Measurements from ENCODE around the gene CCL25. TPM values are rescaled to one million over a fixed set of nuclear protein-coding genes. Genes with fewer than 3 reads are reported as not detected.

CCL25 gene
- total and polyA plus RNA-seq, 3 donors from 2014 or later, result 0.47 to 1.7 TPM; not detected in 1

- H3K9me3 ChIP-seq, result no peaks in the 10 kb centered on the region
- no peaks in the 10 kb centered on the region for H3K36me3 ChIP-seq (ENCODE audit: low read depth, missing control alignments)
- intact Hi-C loops (cut with DNase I; ENCODE audit: low total_unique reads), result no loop called here
- H3K27me3 ChIP-seq, result no peaks in the 10 kb centered on the region
- WGBS, 2 donors, result 74 to 82% methylated on average over 7 of the region's 7 CpGs
- H3K27ac ChIP-seq, result no peak overlapping the region
- H3K4me3 ChIP-seq, result no peak overlapping the region
- DNase-seq, result no peak
- TF ChIP-seq POLR2A (IDR thresholded peaks at IDR 0.05) (no peak), CTCF (IDR thresholded peaks at IDR 0.05) (no peak)
- H3K4me1 ChIP-seq, result no peaks in the 10 kb centered on the region
Measured at GRCh38 chr19:8036434-8037099, 16.0 kb upstream of the CCL25 start.

GRCh38 chr19:8038815-8039214 lies 13.7 kb upstream of the CCL25 start:
- Histone ChIP-seq H3K4me3 (no peak overlapping the region), H3K27ac (no peak overlapping the region), H3K36me3 (ENCODE audit: low read depth, missing control alignments) (no peaks in the 10 kb centered on the region), H3K9me3 (no peaks in the 10 kb centered on the region), H3K27me3 (no peaks in the 10 kb centered on the region), H3K4me1 (no peaks in the 10 kb centered on the region)
- TF ChIP-seq POLR2A (IDR thresholded peaks at IDR 0.05), result no peak
- no peak for TF ChIP-seq CTCF (IDR thresholded peaks at IDR 0.05)
- WGBS, 2 donors, result 80 to 96% methylated on average over 6 of the region's 6 CpGs
- DNase-seq, result no peak
- intact Hi-C loops (cut with DNase I; ENCODE audit: low total_unique reads), result no loop called here

GRCh38 chr19:8039231-8039630 lies 13.3 kb upstream of the CCL25 start:
- peaks cover 3% of the 10 kb centered on the region for H3K4me1 ChIP-seq
- no peaks in the 10 kb centered on the region for H3K27me3 ChIP-seq
- no peak overlapping the region for H3K27ac ChIP-seq
- TF ChIP-seq CTCF (IDR thresholded peaks at IDR 0.05) (no peak), POLR2A (IDR thresholded peaks at IDR 0.05) (no peak)
- WGBS, 2 donors, result 97 to 98% methylated on average over 3 of the region's 3 CpGs
- no peaks in the 10 kb centered on the region for H3K36me3 ChIP-seq (ENCODE audit: low read depth, missing control alignments)
- no peak for DNase-seq
- H3K9me3 ChIP-seq, result no peaks in the 10 kb centered on the region
- intact Hi-C loops (cut with DNase I; ENCODE audit: low total_unique reads), result no loop called here
- H3K4me3 ChIP-seq, result no peak overlapping the region

GRCh38 chr19:8041531-8041931 lies 11.0 kb upstream of the CCL25 start:
- H3K4me3 ChIP-seq, result no peak overlapping the region
- no peaks in the 10 kb centered on the region for H3K27me3 ChIP-seq
- intact Hi-C loops (cut with DNase I; ENCODE audit: low total_unique reads), result no loop called here

More at GRCh38 chr19:8041531-8041931, 11.0 kb upstream of the CCL25 start:
- WGBS, 2 donors, result 66 to 89% methylated on average over 7 of the region's 7 CpGs
- Histone ChIP-seq H3K27ac (no peak overlapping the region), H3K9me3 (no peaks in the 10 kb centered on the region), H3K4me1 (peaks cover 3% of the 10 kb centered on the region), H3K36me3 (ENCODE audit: low read depth, missing control alignments) (no peaks in the 10 kb centered on the region)
- TF ChIP-seq CTCF (IDR thresholded peaks at IDR 0.05) (no peak), POLR2A (IDR thresholded peaks at IDR 0.05) (no peak)
- DNase-seq, result no peak
